HG03571 (cell line): ENCODE data around the gene AOC3.
"Not testable (repeated sequence)": the region's sequence is repeated elsewhere in the genome, so short reads cannot be mapped to it uniquely, and the experiment has no call there.

Experiments used
- ATAC-seq: cut with Tn5 transposase; IDR thresholded peaks from one replicate; pipeline ENCODE4 v1.9.1; 2021; ENCODE audit not compliant: unreplicated experiment

Gene AOC3

GRCh38 chr17:42866631-42867575 is 15.9 kb downstream of the AOC3 start:
- ATAC-seq = no peak

- not testable (repeated sequence) for ATAC-seq
These were observed 16.8 kb downstream of the AOC3 start for GRCh38 chr17:42867694-42868261.

GRCh38 chr17:42868338-42868737 is 17.3 kb downstream of the AOC3 start:
- ATAC-seq = no peak

- no peak for ATAC-seq
These were observed 20.6 kb downstream of the AOC3 start for GRCh38 chr17:42871647-42872046.

- ATAC-seq = no peak
These were observed 21.4 kb downstream of the AOC3 start for GRCh38 chr17:42872251-42872965.

- no peak for ATAC-seq
These were observed 22.3 kb downstream of the AOC3 start for GRCh38 chr17:42873315-42873714.

GRCh38 chr17:42873932-42874695 is 23.1 kb downstream of the AOC3 start:
- ATAC-seq = not testable (repeated sequence)

GRCh38 chr17:42877037-42877436 is 26.0 kb downstream of the AOC3 start:
- no peak for ATAC-seq

GRCh38 chr17:42878123-42878880 is 27.3 kb downstream of the AOC3 start:
- no peak for ATAC-seq

- ATAC-seq = no peak
These were observed 28.1 kb downstream of the AOC3 start for GRCh38 chr17:42878924-42879595.

GRCh38 chr17:42879596-42879985 is 28.6 kb downstream of the AOC3 start:
- ATAC-seq = no peak

- no peak for ATAC-seq
These were observed 29.8 kb downstream of the AOC3 start for GRCh38 chr17:42880776-42881310.

- not testable (repeated sequence) for ATAC-seq
These were observed 30.7 kb downstream of the AOC3 start for GRCh38 chr17:42881706-42882105.

GRCh38 chr17:42882166-42882565 is 31.2 kb downstream of the AOC3 start:
- ATAC-seq = no peak

- no peak for ATAC-seq
These were observed 33.0 kb downstream of the AOC3 start for GRCh38 chr17:42883802-42884558.

GRCh38 chr17:42885806-42886205 is 34.8 kb downstream of the AOC3 start:
- ATAC-seq = not testable (repeated sequence)

GRCh38 chr17:42886283-42887176 is 35.5 kb downstream of the AOC3 start:
- no peak for ATAC-seq

- ATAC-seq = no peak
These were observed 38.8 kb downstream of the AOC3 start for GRCh38 chr17:42889809-42890208.
